Measurements from ENCODE around the gene CCDC195.

CCDC195 gene

GRCh38 chr2:224729435-224729834, 13.3 kb upstream of the CCDC195 start:
- Histone ChIP-seq H3K4me2 (ENCODE audit: insufficient read depth, low read length) (no peak overlapping the region), H3K9me3 (ENCODE audit: insufficient read depth, low read length, severe bottlenecking) (no peaks in the 10 kb centered on the region), H3K27ac (ENCODE audit: low read length) (no peak overlapping the region), H3K36me3 (ENCODE audit: insufficient read depth, low read length) (no peaks in the 10 kb centered on the region), H4K20me1 (ENCODE audit: insufficient read depth, low read length) (no peaks in the 10 kb centered on the region), H3K9ac (ENCODE audit: low read depth, low read length) (no peak overlapping the region), H3K79me2 (ENCODE audit: insufficient read depth, low read length) (no peaks in the 10 kb centered on the region), H3K4me1 (ENCODE audit: insufficient read depth, low read length) (no peaks in the 10 kb centered on the region), H2AFZ (ENCODE audit: low read depth, low read length) (no peak overlapping the region), H3K27me3 (ENCODE audit: insufficient read depth, low read length, poor library complexity) (no peaks in the 10 kb centered on the region), H3K4me3 (ENCODE audit: low read depth in 1 of 2, low read length in 2 of 2) (no peak overlapping the region)
- ATAC-seq (ENCODE audit: insufficient read depth, low read depth) (no peak), DNase-seq (no peak)
- TF ChIP-seq CTCF (IDR thresholded peaks at IDR 0.05; ENCODE audit: borderline replicate concordance, extremely low read depth, low read length, poor library complexity, severe bottlenecking): no peak
- no peak for TF ChIP-seq EZH2 (IDR thresholded peaks at IDR 0.05; ENCODE audit: borderline replicate concordance, low read depth, low read length, severe bottlenecking)

GRCh38 chr2:224724331-224724730, 8.2 kb upstream of the CCDC195 start:
- ATAC-seq (ENCODE audit: insufficient read depth, low read depth): no peak
- Histone ChIP-seq H3K4me1 (ENCODE audit: insufficient read depth, low read length) (no peaks in the 10 kb centered on the region), H2AFZ (ENCODE audit: low read depth, low read length) (no peak overlapping the region), H3K9me3 (ENCODE audit: insufficient read depth, low read length, severe bottlenecking) (no peaks in the 10 kb centered on the region), H3K79me2 (ENCODE audit: insufficient read depth, low read length) (no peaks in the 10 kb centered on the region), H4K20me1 (ENCODE audit: insufficient read depth, low read length) (no peaks in the 10 kb centered on the region), H3K4me3 (ENCODE audit: low read depth in 1 of 2, low read length in 2 of 2) (no peak overlapping the region), H3K36me3 (ENCODE audit: insufficient read depth, low read length) (no peaks in the 10 kb centered on the region), H3K27me3 (ENCODE audit: insufficient read depth, low read length, poor library complexity) (no peaks in the 10 kb centered on the region), H3K4me2 (ENCODE audit: insufficient read depth, low read length) (no peak overlapping the region), H3K27ac (ENCODE audit: low read length) (no peak overlapping the region), H3K9ac (ENCODE audit: low read depth, low read length) (no peak overlapping the region)
- TF ChIP-seq EZH2 (IDR thresholded peaks at IDR 0.05; ENCODE audit: borderline replicate concordance, low read depth, low read length, severe bottlenecking) (no peak), CTCF (IDR thresholded peaks at IDR 0.05; ENCODE audit: borderline replicate concordance, extremely low read depth, low read length, poor library complexity, severe bottlenecking) (no peak)
- no peak for DNase-seq

GRCh38 chr2:224723586-224724217, 7.5 kb upstream of the CCDC195 start:
- Histone ChIP-seq H3K79me2 (ENCODE audit: insufficient read depth, low read length) (no peaks in the 10 kb centered on the region), H3K27me3 (ENCODE audit: insufficient read depth, low read length, poor library complexity) (no peaks in the 10 kb centered on the region), H3K4me3 (ENCODE audit: low read depth in 1 of 2, low read length in 2 of 2) (no peak overlapping the region), H3K36me3 (ENCODE audit: insufficient read depth, low read length) (no peaks in the 10 kb centered on the region), H3K27ac (ENCODE audit: low read length) (no peak overlapping the region), H2AFZ (ENCODE audit: low read depth, low read length) (no peak overlapping the region), H3K9me3 (ENCODE audit: insufficient read depth, low read length, severe bottlenecking) (no peaks in the 10 kb centered on the region), H3K9ac (ENCODE audit: low read depth, low read length) (no peak overlapping the region), H3K4me1 (ENCODE audit: insufficient read depth, low read length) (no peaks in the 10 kb centered on the region), H4K20me1 (ENCODE audit: insufficient read depth, low read length) (no peaks in the 10 kb centered on the region), H3K4me2 (ENCODE audit: insufficient read depth, low read length) (no peak overlapping the region)
- no peak for TF ChIP-seq CTCF (IDR thresholded peaks at IDR 0.05; ENCODE audit: borderline replicate concordance, extremely low read depth, low read length, poor library complexity, severe bottlenecking)
- no peak for TF ChIP-seq EZH2 (IDR thresholded peaks at IDR 0.05; ENCODE audit: borderline replicate concordance, low read depth, low read length, severe bottlenecking)
- ATAC-seq (ENCODE audit: insufficient read depth, low read depth) (no peak), DNase-seq (no peak)

Measured in DND-41 (cell line).